ENCODE data around the gene GJB5.
"Not testable (repeated sequence)": the region's sequence is repeated elsewhere in the genome, so short reads cannot be mapped to it uniquely, and the experiment has no call there.

The GJB5 gene

GRCh38 chr1:34746101-34746500 lies 8.7 kb upstream of the GJB5 start:
- no peak for DNase-seq

GRCh38 chr1:34746785-34747637 lies 7.8 kb upstream of the GJB5 start:
- no peak for DNase-seq

- DNase-seq: no peak
These were observed 7.3 kb upstream of the GJB5 start for GRCh38 chr1:34747638-34747941.

GRCh38 chr1:34749992-34750391 lies 4.9 kb upstream of the GJB5 start:
- DNase-seq: no peak

- DNase-seq: no peak
These were observed 4.2 kb upstream of the GJB5 start for GRCh38 chr1:34750610-34751009.

- DNase-seq: no peak
These were observed 1.7 kb upstream of the GJB5 start for GRCh38 chr1:34753163-34753562.

- DNase-seq: no peak
These were observed 1.1 kb downstream of the GJB5 start for GRCh38 chr1:34755961-34756360.

GRCh38 chr1:34757386-34757785 lies 2.5 kb downstream of the GJB5 start:
- no peak for DNase-seq

- no peak for DNase-seq
These were observed 3.9 kb downstream of the GJB5 start for GRCh38 chr1:34758751-34759150.

GRCh38 chr1:34759503-34760357 lies 4.9 kb downstream of the GJB5 start, which contains the start of gene GJB4:
TSS of gene GJB4 (plus strand) at chr1:34759740. CDS start at chr1:34761255, 1,515 bp downstream.
- no peak for DNase-seq

- no peak for DNase-seq
These were observed 6.4 kb downstream of the GJB5 start for GRCh38 chr1:34761176-34761761.

GRCh38 chr1:34761776-34762307 lies 7.0 kb downstream of the GJB5 start:
- DNase-seq: no peak

GRCh38 chr1:34762474-34763141 lies 7.8 kb downstream of the GJB5 start:
- no peak for DNase-seq

- no peak for DNase-seq
These were observed 8.4 kb downstream of the GJB5 start for GRCh38 chr1:34763142-34763781.

- no peak for DNase-seq
These were observed 14.0 kb downstream of the GJB5 start for GRCh38 chr1:34768856-34769255.

GRCh38 chr1:34770891-34771504 lies 16.2 kb downstream of the GJB5 start:
- no peak for DNase-seq

- no peak for DNase-seq
These were observed 16.9 kb downstream of the GJB5 start for GRCh38 chr1:34771573-34772371.

GRCh38 chr1:34773114-34773513 lies 18.3 kb downstream of the GJB5 start:
- not testable (repeated sequence) for DNase-seq

- DNase-seq: no peak
These were observed 20.1 kb downstream of the GJB5 start for GRCh38 chr1:34774957-34775356.

- no peak for DNase-seq
These were observed 22.1 kb downstream of the GJB5 start for GRCh38 chr1:34776911-34777310.

Data from femur (tissue), 1 donor.